Bronchial epithelial cell (primary cell): ENCODE results near the gene ADAMTS8. TPM values are rescaled to one million over a fixed set of nuclear protein-coding genes. Genes with fewer than 3 reads are reported as not detected.
A peak's percentile ranks its signal among the peaks of the same experiment; 100 is the strongest.

Source experiments
- DNase-seq: peaks from one replicate; pipeline ENCODE4 v3.0.0-alpha.2; 2010; ENCODE audit warnings: low read depth
- FAIRE-seq: peaks from 2 replicates; lab custom pipeline; 2011; peaks lifted over from hg19 to GRCh38; lab: Jason Lieb, UNC
- H3K27me3 ChIP-seq: 2 replicates; pipeline ENCODE4 v1.5.1; 2011; ENCODE audit warnings: low read length; ENCODE audit not compliant: control insufficient read depth, insufficient read depth
- H3K36me3 ChIP-seq: 2 replicates; pipeline ENCODE4 v1.5.1; 2011; ENCODE audit warnings: low read length; ENCODE audit not compliant: control insufficient read depth, insufficient read depth
- H3K4me3 ChIP-seq: 2 replicates; pipeline ENCODE4 v1.5.1; 2011; ENCODE audit warnings: mild to moderate bottlenecking, low read depth, low read length, control low read depth
- CTCF ChIP-seq: IDR thresholded peaks from 2 replicates; pipeline ENCODE4 v1.5.1; 2011; ENCODE audit warnings: mild to moderate bottlenecking, moderate library complexity, low read length, control low read depth, inconsistent platforms; ENCODE audit not compliant: insufficient read depth, severe bottlenecking
- total RNA-seq: library from RNA; depleted of rRNA; stranded (reverse); fragments of >200 nt; gene quantifications from 2 replicates; pipeline ENCODE4 v1.2.1, GENCODE V29; 2014

The ADAMTS8 gene
- total RNA-seq, 1 donor from 2014 or later, result not detected

- no peak for DNase-seq
- no peaks in the 10 kb centered on the region for H3K36me3 ChIP-seq
- TF ChIP-seq CTCF, result no peak
- no peak for FAIRE-seq
- H3K27me3 ChIP-seq, result no peaks in the 10 kb centered on the region
- no peak overlapping the region for H3K4me3 ChIP-seq
Observed at GRCh38 chr11:130416530-130416882, 11.9 kb downstream of the ADAMTS8 start.

GRCh38 chr11:130415731-130416529 is 12.5 kb downstream of the ADAMTS8 start:
- Histone ChIP-seq H3K27me3 (peaks cover 1% of the 10 kb centered on the region), H3K4me3 (no peak overlapping the region), H3K36me3 (no peaks in the 10 kb centered on the region)
- no peak for DNase-seq
- TF ChIP-seq CTCF, result no peak
- FAIRE-seq, result no peak

GRCh38 chr11:130414107-130415080 is 14.0 kb downstream of the ADAMTS8 start:
- DNase-seq (peak; percentile 55), FAIRE-seq (peak; percentile 70)
- TF ChIP-seq CTCF, result no peak
- H3K4me3 ChIP-seq, result no peak overlapping the region
- H3K36me3 ChIP-seq, result no peaks in the 10 kb centered on the region
- H3K27me3 ChIP-seq, result peaks cover 2% of the 10 kb centered on the region

GRCh38 chr11:130413405-130414106 is 14.9 kb downstream of the ADAMTS8 start:
- peaks cover 2% of the 10 kb centered on the region for H3K27me3 ChIP-seq
- DNase-seq, result peak; percentile 96
- no peaks in the 10 kb centered on the region for H3K36me3 ChIP-seq
- peak; percentile 43 for FAIRE-seq
- no peak for TF ChIP-seq CTCF
- H3K4me3 ChIP-seq, result no peak overlapping the region

- Histone ChIP-seq H3K4me3 (no peak overlapping the region), H3K27me3 (peaks cover 2% of the 10 kb centered on the region), H3K36me3 (no peaks in the 10 kb centered on the region)
- no peak for TF ChIP-seq CTCF
- no peak for DNase-seq
- FAIRE-seq, result no peak
Observed at GRCh38 chr11:130411223-130411622, 17.2 kb downstream of the ADAMTS8 start.
